Esophagus muscularis mucosa (tissue), 3 donors: ENCODE data around the gene UCN2.
"Not testable (repeated sequence)": the region's sequence is repeated elsewhere in the genome, so short reads cannot be mapped to it uniquely, and the experiment has no call there.

Experiments
- POLR2AphosphoS5 ChIP-seq, 2 donors: sonication (generic); formaldehyde crosslinking; IDR thresholded peaks; one replicate each; pipeline ENCODE4 v1.6.1; 2017; ENCODE audit warnings: antibody characterized with exemption in 2 of 2
- TF ChIP-seq, protein P1 (sequence below), 3 experiments: fragments of 200-600 bp in 2 of 3; fragments of 450-650 bp in 1 of 3; sonication (generic) in 2 of 3; IDR thresholded peaks; one replicate each; pipeline ENCODE4 v1.5.1; 2017 to 2019; ENCODE audit warnings: antibody characterized with exemption in 3 of 3, mild to moderate bottlenecking in 2 of 3, moderate library complexity in 1 of 3

DNA sequence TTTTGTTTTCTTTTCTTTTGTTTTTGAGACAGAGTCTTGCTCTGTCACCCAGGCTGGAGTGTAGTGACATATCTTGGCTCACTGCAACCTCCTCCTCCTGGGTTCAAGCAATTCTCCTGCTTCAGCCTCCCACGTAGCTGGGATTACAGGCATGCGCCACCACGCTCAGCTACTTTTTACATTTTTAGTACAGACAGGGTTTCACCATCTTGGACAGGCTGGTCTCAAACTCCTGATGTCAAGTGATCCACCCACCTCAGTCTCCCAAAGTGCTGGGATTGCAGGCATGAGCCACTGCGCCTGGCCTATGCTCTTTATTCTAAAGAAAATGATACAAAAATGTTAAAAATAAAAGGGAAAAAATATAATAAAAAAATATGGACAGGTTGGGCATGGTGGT lies 32.9 kb downstream of the UCN2 start:
- TF ChIP-seq, protein P1, sequence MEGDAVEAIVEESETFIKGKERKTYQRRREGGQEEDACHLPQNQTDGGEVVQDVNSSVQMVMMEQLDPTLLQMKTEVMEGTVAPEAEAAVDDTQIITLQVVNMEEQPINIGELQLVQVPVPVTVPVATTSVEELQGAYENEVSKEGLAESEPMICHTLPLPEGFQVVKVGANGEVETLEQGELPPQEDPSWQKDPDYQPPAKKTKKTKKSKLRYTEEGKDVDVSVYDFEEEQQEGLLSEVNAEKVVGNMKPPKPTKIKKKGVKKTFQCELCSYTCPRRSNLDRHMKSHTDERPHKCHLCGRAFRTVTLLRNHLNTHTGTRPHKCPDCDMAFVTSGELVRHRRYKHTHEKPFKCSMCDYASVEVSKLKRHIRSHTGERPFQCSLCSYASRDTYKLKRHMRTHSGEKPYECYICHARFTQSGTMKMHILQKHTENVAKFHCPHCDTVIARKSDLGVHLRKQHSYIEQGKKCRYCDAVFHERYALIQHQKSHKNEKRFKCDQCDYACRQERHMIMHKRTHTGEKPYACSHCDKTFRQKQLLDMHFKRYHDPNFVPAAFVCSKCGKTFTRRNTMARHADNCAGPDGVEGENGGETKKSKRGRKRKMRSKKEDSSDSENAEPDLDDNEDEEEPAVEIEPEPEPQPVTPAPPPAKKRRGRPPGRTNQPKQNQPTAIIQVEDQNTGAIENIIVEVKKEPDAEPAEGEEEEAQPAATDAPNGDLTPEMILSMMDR (IDR thresholded peaks at IDR 0.05), result not testable (repeated sequence)
- not testable (repeated sequence) for TF ChIP-seq POLR2AphosphoS5 (IDR thresholded peaks at IDR 0.05)
